K562 (cell line): Measurements from ENCODE around the gene SLC35A4. TPM values are rescaled to one million over a fixed set of nuclear protein-coding genes. Genes with fewer than 3 reads are reported as not detected.

Experiments
- ATAC-seq: fragments of 200-7000 bp; cut with Tn5 transposase; 3 replicates; pipeline ENCODE4 v1.9.1; 2020; ENCODE audit warnings: moderate library complexity
- BruUV-seq: library from RNA; stranded (reverse); fragments of 400-500 nt; replicated peaks from 2 replicates; lab custom pipeline; 2021; lab: Mats Ljungman, UMichigan
- CTCF ChIA-PET: fragments of 300-600 bp; formaldehyde crosslinking; extraction: SDS; loops from one replicate; lab custom pipeline; 2021; ENCODE audit warnings: low intra/inter-chr PET ratio; lab: Yijun Ruan, JAX
- POLR2A ChIA-PET: fragments of 300-600, 350-650 bp; sonication (Branson Sonifier 250); formaldehyde crosslinking; extraction: SDS; loops from one replicate; lab custom pipeline; 2021; ENCODE audit warnings: antibody characterized with exemption, inconsistent platforms; lab: Yijun Ruan, JAX
- DNase-seq, 4 experiments: peaks; one replicate each; pipeline versions ENCODE4 v3.0.0 to v3.0.0-alpha.2; 2011 to 2018; ENCODE audit warnings: low spot score in 3 of 4, mixed read lengths in 3 of 4; ENCODE audit errors: extremely low read depth in 1 of 4
- FAIRE-seq: peaks from 2 replicates; lab custom pipeline; 2011; peaks lifted over from hg19 to GRCh38; lab: Jason Lieb, UNC
- H2AFZ ChIP-seq: 2 replicates; pipeline ENCODE4 v1.6.0; 2011; ENCODE audit warnings: low read depth, low read length, control low read depth, inconsistent platforms
- H3K27ac ChIP-seq: fragments of 200-600 bp; 3 replicates; pipeline ENCODE4 v1.8.0; 2011; ENCODE audit warnings: low read depth, mild to moderate bottlenecking, control low read depth, inconsistent platforms, low read length, moderate library complexity, mixed read lengths; ENCODE audit errors: extremely low read depth
- H3K27me3 ChIP-seq, 2 experiments: fragments of 300-600 bp in 1 of 2; 2 replicates in 1 of 2; 3 replicates in 1 of 2; pipeline versions ENCODE4 v1.6.0 to v1.8.0; 2011; ENCODE audit warnings: inconsistent platforms in 2 of 2, low read length in 2 of 2, mild to moderate bottlenecking in 1 of 2, mixed read lengths in 1 of 2, moderate library complexity in 1 of 2; ENCODE audit not compliant: control insufficient read depth in 2 of 2, insufficient read depth in 2 of 2
- H3K36me3 ChIP-seq: fragments of 300-600 bp; 3 replicates; pipeline ENCODE4 v1.8.0; 2011; ENCODE audit warnings: mild to moderate bottlenecking, low read length, inconsistent platforms; ENCODE audit not compliant: control insufficient read depth, insufficient read depth
- H3K4me1 ChIP-seq, 2 experiments: fragments of 200-600 bp in 1 of 2; replicated peaks in 1 of 2; 2 replicates in 1 of 2; 3 replicates in 1 of 2; pipeline versions ENCODE4 v1.5.1 to v1.8.0; 2011; ENCODE audit warnings: inconsistent platforms in 2 of 2, low read length in 2 of 2, mild to moderate bottlenecking in 1 of 2, mixed read lengths in 1 of 2, moderate library complexity in 1 of 2; ENCODE audit not compliant: control insufficient read depth in 2 of 2, insufficient read depth in 2 of 2
- H3K4me2 ChIP-seq: 2 replicates; pipeline ENCODE4 v1.6.1; 2011; ENCODE audit warnings: low read length, control low read depth, inconsistent platforms, mixed read lengths; ENCODE audit not compliant: insufficient read depth
- H3K4me3 ChIP-seq: fragments of 200-600 bp; sonication (generic), shearing (Covaris generic); 2 replicates; pipeline ENCODE4 v1.5.1; 2016; ENCODE audit warnings: control low read depth, inconsistent platforms
- H3K79me2 ChIP-seq: fragments of 200-600 bp; 3 replicates; pipeline ENCODE4 v1.8.0; 2011; ENCODE audit warnings: low read length, inconsistent platforms; ENCODE audit not compliant: control insufficient read depth, insufficient read depth
- H3K9ac ChIP-seq, 2 experiments: 2 replicates each; pipeline versions ENCODE4 v1.6.0 to v1.6.1; 2011; ENCODE audit warnings: low read depth in 2 of 2, low read length in 2 of 2, control low read depth in 1 of 2, inconsistent platforms in 1 of 2, mild to moderate bottlenecking in 1 of 2, mixed read lengths in 1 of 2; ENCODE audit not compliant: insufficient read depth in 1 of 2
- H3K9me1 ChIP-seq: one replicate; pipeline ENCODE4 v1.6.0; 2011; ENCODE audit warnings: inconsistent platforms, mild to moderate bottlenecking, low read length, moderate library complexity; ENCODE audit not compliant: control insufficient read depth, insufficient read depth
- H3K9me3 ChIP-seq: replicated peaks from 2 replicates; pipeline ENCODE4 v1.5.1; 2011; ENCODE audit warnings: low read depth, low read length, inconsistent platforms; ENCODE audit not compliant: control insufficient read depth, insufficient read depth
- H4K20me1 ChIP-seq: replicated peaks from 2 replicates; pipeline ENCODE4 v1.6.1; 2011; ENCODE audit warnings: low read length, inconsistent platforms, mixed read lengths; ENCODE audit not compliant: control insufficient read depth, insufficient read depth
- CREM ChIP-seq: IDR thresholded peaks from 2 replicates; pipeline ENCODE4 v1.6.1; 2014; ENCODE audit warnings: antibody characterized with exemption, low read depth
- E2F8 ChIP-seq: fragments of 450-650 bp; IDR thresholded peaks from 2 replicates; pipeline ENCODE4 v1.7.1; 2018; ENCODE audit warnings: mild to moderate bottlenecking, low read depth; ENCODE audit not compliant: partially characterized antibody
- ETV1 ChIP-seq: fragments of 450-650 bp; conservative IDR thresholded peaks from 2 replicates; pipeline ENCODE4 v1.6.1; 2016; ENCODE audit warnings: missing genetic modification characterization, control low read depth, low read depth, missing compliant biosample characterization
- FIP1L1 ChIP-seq: fragments of 200-400 bp; formaldehyde crosslinking; IDR thresholded peaks from 2 replicates; pipeline ENCODE4 v1.6.1; 2018; ENCODE audit warnings: mild to moderate bottlenecking, low read depth, low read length; ENCODE audit not compliant: poor library complexity, severe bottlenecking
- HDAC2 ChIP-seq: fragments of 450-650 bp; IDR thresholded peaks from 2 replicates; pipeline ENCODE4 v1.6.1; 2016; ENCODE audit warnings: mild to moderate bottlenecking
- L3MBTL2 ChIP-seq: fragments of 450-650 bp; IDR thresholded peaks from 2 replicates; pipeline ENCODE4 v1.6.1; 2016; ENCODE audit warnings: mild to moderate bottlenecking, moderate library complexity
- MTA1 ChIP-seq: fragments of 450-650 bp; IDR thresholded peaks from 2 replicates; pipeline ENCODE4 v1.6.1; 2017; ENCODE audit warnings: borderline replicate concordance
- OTX1 ChIP-seq: fragments of 450-650 bp; formaldehyde crosslinking; IDR thresholded peaks from 2 replicates; pipeline ENCODE4 v1.4.0; 2022; ENCODE audit warnings: mild to moderate bottlenecking
- PHF20 ChIP-seq: fragments of 450-650 bp; IDR thresholded peaks from 2 replicates; pipeline ENCODE4 v1.6.1; 2018; ENCODE audit not compliant: partially characterized antibody
- PRPF4 ChIP-seq: fragments of 200-400 bp; formaldehyde crosslinking; IDR thresholded peaks from one replicate; pipeline ENCODE4 v1.6.1; 2017; ENCODE audit warnings: low read length, low read depth, mild to moderate bottlenecking; ENCODE audit not compliant: insufficient read depth, poor library complexity, severe bottlenecking
- RFX1 ChIP-seq: fragments of 450-650 bp; IDR thresholded peaks from 2 replicates; pipeline ENCODE4 v1.6.1; 2016; ENCODE audit warnings: mild to moderate bottlenecking, moderate library complexity
- RFX5 ChIP-seq: IDR thresholded peaks from 2 replicates; pipeline ENCODE4 v1.6.1; 2011; ENCODE audit warnings: low read depth, mild to moderate bottlenecking, improper control_type of control experiment, low read length
- SMARCA5 ChIP-seq: fragments of 450-650 bp; IDR thresholded peaks from 2 replicates; pipeline ENCODE4 v1.6.1; 2016
- TCF7 ChIP-seq: sonication (generic); IDR thresholded peaks from 2 replicates; pipeline ENCODE4 v1.6.1; 2016; ENCODE audit warnings: antibody characterized with exemption, borderline replicate concordance
- ZHX1 ChIP-seq: fragments of 150-350 bp; conservative IDR thresholded peaks from 2 replicates; pipeline ENCODE4 v1.6.1; 2014; ENCODE audit warnings: low read length
- ZNF3 ChIP-seq: fragments of 250-450 bp; sonication (Bioruptor Pico); IDR thresholded peaks from 2 replicates; pipeline ENCODE4 v1.5.0; 2021; ENCODE audit warnings: mild to moderate bottlenecking, moderate library complexity
- WGBS: fragments of 100-300 bp; shearing (Covaris generic); methylation state at CpG from one replicate; pipeline ENCODE4 v1.1.6; 2016; ENCODE audit warnings: low coverage, mixed read lengths; ENCODE audit not compliant: insufficient coverage; ENCODE audit errors: missing lambda C conversion rate; 5-methylcytosine and 5-hydroxymethylcytosine counted together
- in situ Hi-C: fragments of 300-500 bp; cut with MboI; formaldehyde crosslinking; loops from 4 replicates; pipeline ENCODE4 v1.15.0; 2018; ENCODE audit warnings: inconsistent platforms, mixed read lengths
- intact Hi-C: fragments of 100-400 bp; cut with micrococcal nuclease; formaldehyde crosslinking; loops from 2 replicates; pipeline ENCODE4 v1.14.2; 2022
- polyA plus RNA-seq, 8 experiments: library from polyadenylated mRNA; depleted of rRNA in 4 of 8; stranded (reverse) in 5 of 8; unstranded in 3 of 8; fragments of >200 nt; fragmentation: Nextera tagmentation in 2 of 8; fragmentation: Illumina TruSeq in 1 of 8; extraction: Ambion mirVana in 2 of 8; extraction: Trizol in 1 of 8; gene quantifications; 2 replicates each; pipeline versions ENCODE4 v1.2.1 to v1.2.3, GENCODE V29; 2011 to 2014; ENCODE audit warnings: inconsistent platforms in 1 of 8, missing spikeins in 1 of 8
- total RNA-seq, 7 experiments: library from RNA; depleted of rRNA in 6 of 7; stranded (reverse); fragments of >200 nt in 6 of 7; fragmentation: Illumina TruSeq in 2 of 7; extraction: Trizol in 2 of 7; gene quantifications; 2 replicates each; pipeline versions ENCODE4 v1.2.1 to v1.2.3, GENCODE V29; 2011 to 2021; ENCODE audit warnings: low replicate concordance in 1 of 7
- TF ChIP-seq, protein P1 (sequence below), 2 experiments: fragments of 250-450 bp in 1 of 2; fragments of 450-650 bp in 1 of 2; sonication (Bioruptor Pico) in 1 of 2; IDR thresholded peaks; 2 replicates each; pipeline versions ENCODE4 v1.6.1 to v1.8.0; 2016 to 2021; ENCODE audit warnings: mild to moderate bottlenecking in 2 of 2, moderate library complexity in 2 of 2, missing compliant biosample characterization in 1 of 2, missing genetic modification characterization in 1 of 2

SLC35A4 gene
- total and polyA plus RNA-seq, 9 of the 15 experiments (the other 6 are each of a cell fraction or from before 2014, with no cell fraction given) = 21.8 to 171 (median 42.5) TPM

DNA sequence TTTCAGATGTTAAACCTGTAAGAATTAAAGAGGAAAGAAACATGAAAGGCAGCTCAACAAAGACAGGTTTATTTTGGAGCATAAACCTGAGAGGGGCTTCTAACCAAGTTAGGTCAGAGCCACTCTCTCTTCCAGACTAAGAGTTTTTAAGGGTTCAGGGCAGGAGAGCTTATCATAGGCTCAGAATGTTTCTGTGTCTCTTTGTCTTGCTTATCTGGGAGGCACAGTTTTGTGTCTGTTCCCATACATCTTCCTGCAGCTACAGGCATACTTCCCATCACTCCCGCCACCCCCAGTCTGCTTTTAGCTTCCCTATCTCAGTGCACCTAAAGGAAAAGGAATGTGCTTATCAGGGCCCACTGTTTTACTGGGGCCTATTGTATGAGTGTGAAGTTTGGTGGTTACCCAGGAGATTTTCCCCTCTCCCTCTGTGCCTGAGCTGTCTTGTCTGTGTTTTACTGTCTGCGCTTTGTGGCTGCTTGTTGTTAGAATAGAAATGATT lies 46.4 kb downstream of the SLC35A4 start:
- Histone ChIP-seq H4K20me1 (no peaks in the 10 kb centered on the region), H2AFZ (no peak overlapping the region), H3K9ac (no peak overlapping the region), H3K9me3 (peaks cover 15% of the 10 kb centered on the region), H3K79me2 (no peaks in the 10 kb centered on the region), H3K4me3 (no peak overlapping the region), H3K4me2 (no peak overlapping the region; the same call in 1 of the 2 replicates), H3K4me1 (peaks cover 7 to 8% of the 10 kb centered on the region in 2 experiments; a peak in 3 of 5 replicates), H3K9me1 (no peaks in the 10 kb centered on the region), H3K36me3 (no peaks in the 10 kb centered on the region), H3K27ac (peak overlapping the region; percentile 9; the same call in 1 of the 3 replicates), H3K27me3 (no peaks in the 10 kb centered on the region)
- 0% methylated on average over 2 of the region's 2 CpGs for WGBS
- no TSS peak for BruUV-seq
- POLR2A ChIA-PET = interaction anchor here (0.8 to 1.1 kb wide), 2 partner anchors 11 to 24 kb away, joined by 3 to 4 read pairs; no protein-coding TSS in a partner anchor
- ATAC-seq = peak; percentile 94
- CTCF ChIA-PET = no interaction called here
- in situ Hi-C loops (no loop called here), intact Hi-C loops (loop anchor here (1.0 to 2.0 kb wide), 2 partner anchors 28 to 37 kb away; partner anchors contain the start of gene TMCO6)
- peak; percentile 91 for FAIRE-seq
- peak; percentile 57 to 90 (median 69) for DNase-seq
- no peak for TF ChIP-seq ZNF3 (CRISPR knock-in tag)
- peak; percentile 81 for TF ChIP-seq MTA1
- TF ChIP-seq RFX1 = peak; percentile 69
- peak; percentile 42; the same call in 1 of the 2 replicates for TF ChIP-seq CREM
- TF ChIP-seq HDAC2 = peak; percentile 81; the same call in 1 of the 2 replicates
- no peak for TF ChIP-seq FIP1L1
- no peak for TF ChIP-seq OTX1 (CRISPR knock-in tag)
- peak; percentile 64 for TF ChIP-seq E2F8
- no peak for TF ChIP-seq SMARCA5
- no peak for TF ChIP-seq PHF20
- TF ChIP-seq ETV1 (tag) = no peak
- TF ChIP-seq RFX5 = no peak
- TF ChIP-seq ZHX1 = no peak
- TF ChIP-seq PRPF4 = no peak
- no peak for TF ChIP-seq L3MBTL2
- no peak for TF ChIP-seq TCF7
- TF ChIP-seq, protein P1, sequence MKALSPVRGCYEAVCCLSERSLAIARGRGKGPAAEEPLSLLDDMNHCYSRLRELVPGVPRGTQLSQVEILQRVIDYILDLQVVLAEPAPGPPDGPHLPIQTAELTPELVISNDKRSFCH (CRISPR knock-in tag; IDR thresholded peaks at IDR 0.05) = no peak
- TF ChIP-seq, protein P1 (tag; IDR thresholded peaks at IDR 0.05) = peak; percentile 73
